KG1 (cell line): Measurements from ENCODE around the gene GYG2.

Experiments
- DNase-seq: peaks from one replicate; lab custom pipeline; 2025; lab: John Stamatoyannopoulos, UW

GYG2 gene

GRCh38 chrX:2817036-2817435, 11.7 kb upstream of the GYG2 start:
- DNase-seq, result no peak

- no peak for DNase-seq
These were observed 9.2 kb upstream of the GYG2 start for GRCh38 chrX:2819345-2820135.

GRCh38 chrX:2820136-2820771, 8.5 kb upstream of the GYG2 start:
- DNase-seq, result no peak

GRCh38 chrX:2823795-2824386, 4.8 kb upstream of the GYG2 start:
- DNase-seq, result no peak

- no peak for DNase-seq
These were observed 3.8 kb upstream of the GYG2 start for GRCh38 chrX:2824886-2825285.

GRCh38 chrX:2828959-2829411, 255 bp downstream of the GYG2 start:
- DNase-seq, result no peak

- no peak for DNase-seq
These were observed 928 bp downstream of the GYG2 start for GRCh38 chrX:2829469-2830246.

GRCh38 chrX:2831471-2832228, 2.9 kb downstream of the GYG2 start:
- DNase-seq, result no peak

GRCh38 chrX:2837961-2838360, 9.2 kb downstream of the GYG2 start:
- DNase-seq, result no peak

GRCh38 chrX:2840961-2841360, 12.2 kb downstream of the GYG2 start:
- DNase-seq, result no peak

- DNase-seq, result no peak
These were observed 12.8 kb downstream of the GYG2 start for GRCh38 chrX:2841537-2841936.

GRCh38 chrX:2846992-2847391, 18.3 kb downstream of the GYG2 start:
- no peak for DNase-seq

GRCh38 chrX:2848871-2849301, 20.2 kb downstream of the GYG2 start:
- no peak for DNase-seq

- DNase-seq, result no peak
These were observed 26.2 kb downstream of the GYG2 start for GRCh38 chrX:2854918-2855317.

- DNase-seq, result no peak
These were observed 27.0 kb downstream of the GYG2 start for GRCh38 chrX:2855761-2856160.

- no peak for DNase-seq
These were observed 28.8 kb downstream of the GYG2 start for GRCh38 chrX:2857566-2857965.

GRCh38 chrX:2859197-2859797, 30.6 kb downstream of the GYG2 start:
- DNase-seq, result no peak

- no peak for DNase-seq
These were observed 33.7 kb downstream of the GYG2 start for GRCh38 chrX:2862404-2862803.

GRCh38 chrX:2863646-2864045, 34.9 kb downstream of the GYG2 start:
- DNase-seq, result no peak

GRCh38 chrX:2867206-2867605, 38.5 kb downstream of the GYG2 start:
- no peak for DNase-seq

- DNase-seq, result no peak
These were observed 41.9 kb downstream of the GYG2 start for GRCh38 chrX:2870650-2871049.
